ENCODE data around the gene HSD17B4. TPM values are rescaled to one million over a fixed set of nuclear protein-coding genes. Genes with fewer than 3 reads are reported as not detected.

HSD17B4 gene
- total and polyA plus RNA-seq, 9 of the 15 experiments (the other 6 are each of a cell fraction or from before 2014, with no cell fraction given), result 50.6 to 187 (median 94.6) TPM

- TF ChIP-seq, protein P1, sequence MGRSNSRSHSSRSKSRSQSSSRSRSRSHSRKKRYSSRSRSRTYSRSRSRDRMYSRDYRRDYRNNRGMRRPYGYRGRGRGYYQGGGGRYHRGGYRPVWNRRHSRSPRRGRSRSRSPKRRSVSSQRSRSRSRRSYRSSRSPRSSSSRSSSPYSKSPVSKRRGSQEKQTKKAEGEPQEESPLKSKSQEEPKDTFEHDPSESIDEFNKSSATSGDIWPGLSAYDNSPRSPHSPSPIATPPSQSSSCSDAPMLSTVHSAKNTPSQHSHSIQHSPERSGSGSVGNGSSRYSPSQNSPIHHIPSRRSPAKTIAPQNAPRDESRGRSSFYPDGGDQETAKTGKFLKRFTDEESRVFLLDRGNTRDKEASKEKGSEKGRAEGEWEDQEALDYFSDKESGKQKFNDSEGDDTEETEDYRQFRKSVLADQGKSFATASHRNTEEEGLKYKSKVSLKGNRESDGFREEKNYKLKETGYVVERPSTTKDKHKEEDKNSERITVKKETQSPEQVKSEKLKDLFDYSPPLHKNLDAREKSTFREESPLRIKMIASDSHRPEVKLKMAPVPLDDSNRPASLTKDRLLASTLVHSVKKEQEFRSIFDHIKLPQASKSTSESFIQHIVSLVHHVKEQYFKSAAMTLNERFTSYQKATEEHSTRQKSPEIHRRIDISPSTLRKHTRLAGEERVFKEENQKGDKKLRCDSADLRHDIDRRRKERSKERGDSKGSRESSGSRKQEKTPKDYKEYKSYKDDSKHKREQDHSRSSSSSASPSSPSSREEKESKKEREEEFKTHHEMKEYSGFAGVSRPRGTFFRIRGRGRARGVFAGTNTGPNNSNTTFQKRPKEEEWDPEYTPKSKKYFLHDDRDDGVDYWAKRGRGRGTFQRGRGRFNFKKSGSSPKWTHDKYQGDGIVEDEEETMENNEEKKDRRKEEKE (IDR thresholded peaks at IDR 0.05; ENCODE audit: borderline replicate concordance in 1 of 2, control insufficient read depth in 1 of 2, low read depth in 2 of 2, low read length in 1 of 2), result no peak
- TF ChIP-seq CTBP1 (IDR thresholded peaks at IDR 0.05; ENCODE audit: borderline replicate concordance) (peak; percentile 25), FOXP1 (CRISPR knock-in tag; IDR thresholded peaks at IDR 0.05) (no peak), KLF10 (CRISPR knock-in tag; IDR thresholded peaks at IDR 0.05) (no peak), THRB (CRISPR knock-in tag; conservative IDR thresholded peaks at IDR 0.05) (no peak), MEIS2 (IDR thresholded peaks at IDR 0.05; ENCODE audit: partially characterized antibody) (peak; percentile 65), KLF16 (IDR thresholded peaks at IDR 0.05) (peak; percentile 38; the same call in 1 of the 2 replicates), ZKSCAN8 (CRISPR knock-in tag; IDR thresholded peaks at IDR 0.05) (no peak), BRD4 (IDR thresholded peaks at IDR 0.05) (no peak), ELF2 (CRISPR knock-in tag; IDR thresholded peaks at IDR 0.05) (no peak), HDAC3 (IDR thresholded peaks at IDR 0.05; ENCODE audit: borderline replicate concordance, partially characterized antibody) (no peak), ZNF121 (CRISPR knock-in tag; conservative IDR thresholded peaks at IDR 0.05) (no peak)
- TF ChIP-seq, protein P2, sequence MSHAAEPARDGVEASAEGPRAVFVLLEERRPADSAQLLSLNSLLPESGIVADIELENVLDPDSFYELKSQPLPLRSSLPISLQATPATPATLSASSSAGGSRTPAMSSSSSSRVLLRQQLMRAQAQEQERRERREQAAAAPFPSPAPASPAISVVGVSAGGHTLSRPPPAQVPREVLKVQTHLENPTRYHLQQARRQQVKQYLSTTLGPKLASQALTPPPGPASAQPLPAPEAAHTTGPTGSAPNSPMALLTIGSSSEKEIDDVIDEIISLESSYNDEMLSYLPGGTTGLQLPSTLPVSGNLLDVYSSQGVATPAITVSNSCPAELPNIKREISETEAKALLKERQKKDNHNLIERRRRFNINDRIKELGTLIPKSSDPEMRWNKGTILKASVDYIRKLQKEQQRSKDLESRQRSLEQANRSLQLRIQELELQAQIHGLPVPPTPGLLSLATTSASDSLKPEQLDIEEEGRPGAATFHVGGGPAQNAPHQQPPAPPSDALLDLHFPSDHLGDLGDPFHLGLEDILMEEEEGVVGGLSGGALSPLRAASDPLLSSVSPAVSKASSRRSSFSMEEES (CRISPR knock-in tag; IDR thresholded peaks at IDR 0.05), result no peak
- TF ChIP-seq, protein P3, sequence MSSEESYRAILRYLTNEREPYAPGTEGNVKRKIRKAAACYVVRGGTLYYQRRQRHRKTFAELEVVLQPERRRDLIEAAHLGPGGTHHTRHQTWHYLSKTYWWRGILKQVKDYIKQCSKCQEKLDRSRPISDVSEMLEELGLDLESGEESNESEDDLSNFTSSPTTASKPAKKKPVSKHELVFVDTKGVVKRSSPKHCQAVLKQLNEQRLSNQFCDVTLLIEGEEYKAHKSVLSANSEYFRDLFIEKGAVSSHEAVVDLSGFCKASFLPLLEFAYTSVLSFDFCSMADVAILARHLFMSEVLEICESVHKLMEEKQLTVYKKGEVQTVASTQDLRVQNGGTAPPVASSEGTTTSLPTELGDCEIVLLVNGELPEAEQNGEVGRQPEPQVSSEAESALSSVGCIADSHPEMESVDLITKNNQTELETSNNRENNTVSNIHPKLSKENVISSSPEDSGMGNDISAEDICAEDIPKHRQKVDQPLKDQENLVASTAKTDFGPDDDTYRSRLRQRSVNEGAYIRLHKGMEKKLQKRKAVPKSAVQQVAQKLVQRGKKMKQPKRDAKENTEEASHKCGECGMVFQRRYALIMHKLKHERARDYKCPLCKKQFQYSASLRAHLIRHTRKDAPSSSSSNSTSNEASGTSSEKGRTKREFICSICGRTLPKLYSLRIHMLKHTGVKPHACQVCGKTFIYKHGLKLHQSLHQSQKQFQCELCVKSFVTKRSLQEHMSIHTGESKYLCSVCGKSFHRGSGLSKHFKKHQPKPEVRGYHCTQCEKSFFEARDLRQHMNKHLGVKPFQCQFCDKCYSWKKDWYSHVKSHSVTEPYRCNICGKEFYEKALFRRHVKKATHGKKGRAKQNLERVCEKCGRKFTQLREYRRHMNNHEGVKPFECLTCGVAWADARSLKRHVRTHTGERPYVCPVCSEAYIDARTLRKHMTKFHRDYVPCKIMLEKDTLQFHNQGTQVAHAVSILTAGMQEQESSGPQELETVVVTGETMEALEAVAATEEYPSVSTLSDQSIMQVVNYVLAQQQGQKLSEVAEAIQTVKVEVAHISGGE (CRISPR knock-in tag; IDR thresholded peaks at IDR 0.05), result no peak
- TF ChIP-seq, protein P4, sequence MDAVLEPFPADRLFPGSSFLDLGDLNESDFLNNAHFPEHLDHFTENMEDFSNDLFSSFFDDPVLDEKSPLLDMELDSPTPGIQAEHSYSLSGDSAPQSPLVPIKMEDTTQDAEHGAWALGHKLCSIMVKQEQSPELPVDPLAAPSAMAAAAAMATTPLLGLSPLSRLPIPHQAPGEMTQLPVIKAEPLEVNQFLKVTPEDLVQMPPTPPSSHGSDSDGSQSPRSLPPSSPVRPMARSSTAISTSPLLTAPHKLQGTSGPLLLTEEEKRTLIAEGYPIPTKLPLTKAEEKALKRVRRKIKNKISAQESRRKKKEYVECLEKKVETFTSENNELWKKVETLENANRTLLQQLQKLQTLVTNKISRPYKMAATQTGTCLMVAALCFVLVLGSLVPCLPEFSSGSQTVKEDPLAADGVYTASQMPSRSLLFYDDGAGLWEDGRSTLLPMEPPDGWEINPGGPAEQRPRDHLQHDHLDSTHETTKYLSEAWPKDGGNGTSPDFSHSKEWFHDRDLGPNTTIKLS (IDR thresholded peaks at IDR 0.05; ENCODE audit: borderline replicate concordance, low read depth), result no peak
Observed at GRCh38 chr5:119411361-119412278, 40.7 kb upstream of the HSD17B4 start (continued).
